Measurements from ENCODE around the gene CFAP54.
A peak's percentile ranks its signal among the peaks of the same experiment; 100 is the strongest.

CFAP54 gene

GRCh38 chr12:96906849-96907670, 417.7 kb downstream of the CFAP54 start, which contains the start of gene NEDD1:
Gene NEDD1, plus strand, starts transcription at chr12:96907257. Its CDS starts 2,503 bp downstream, at chr12:96909760.
- TF ChIP-seq CTCF (conservative IDR thresholded peaks at IDR 0.05) = no peak
- peak within 1 kb of the TSS; percentile 73 for H3K27ac ChIP-seq

- peak overlapping the region; percentile 73 for H3K27ac ChIP-seq
- no peak for TF ChIP-seq CTCF (conservative IDR thresholded peaks at IDR 0.05)
Measured at GRCh38 chr12:96907671-96908422, 418.5 kb downstream of the CFAP54 start.

GRCh38 chr12:96908423-96908675, 419.0 kb downstream of the CFAP54 start:
- no peak for TF ChIP-seq CTCF (conservative IDR thresholded peaks at IDR 0.05)
- H3K27ac ChIP-seq = peak overlapping the region; percentile 73

GRCh38 chr12:96912261-96912660, 422.9 kb downstream of the CFAP54 start:
- H3K27ac ChIP-seq = no peak overlapping the region
- TF ChIP-seq CTCF (conservative IDR thresholded peaks at IDR 0.05) = no peak

- TF ChIP-seq CTCF (conservative IDR thresholded peaks at IDR 0.05) = no peak
- no peak overlapping the region for H3K27ac ChIP-seq
Measured at GRCh38 chr12:96912943-96913342, 423.6 kb downstream of the CFAP54 start.

GRCh38 chr12:96919510-96920210, 430.3 kb downstream of the CFAP54 start:
- no peak for TF ChIP-seq CTCF (conservative IDR thresholded peaks at IDR 0.05)
- no peak overlapping the region for H3K27ac ChIP-seq

All from VCaP (cell line).